ENCODE measurements around the gene CPNE7. TPM values are rescaled to one million over a fixed set of nuclear protein-coding genes. Genes with fewer than 3 reads are reported as not detected.

CPNE7 gene
- total and polyA plus RNA-seq, 10 of the 15 experiments (the other 5 are each of a cell fraction or from before 2014, with no cell fraction given): 0.29 to 46.9 (median 17.5) TPM

GRCh38 chr16:89572485-89573205 is 2.9 kb upstream of the CPNE7 start:
- FAIRE-seq: no peak
- H3K4me2 ChIP-seq (ENCODE audit: control insufficient read depth, insufficient read depth): 0 out of 2 replicates have a peak overlapping the region, but pooled peaks have one; percentile 38
- H3K9ac ChIP-seq (ENCODE audit: control insufficient read depth, insufficient read depth, low read length): no peak overlapping the region
- TF ChIP-seq, protein P1, sequence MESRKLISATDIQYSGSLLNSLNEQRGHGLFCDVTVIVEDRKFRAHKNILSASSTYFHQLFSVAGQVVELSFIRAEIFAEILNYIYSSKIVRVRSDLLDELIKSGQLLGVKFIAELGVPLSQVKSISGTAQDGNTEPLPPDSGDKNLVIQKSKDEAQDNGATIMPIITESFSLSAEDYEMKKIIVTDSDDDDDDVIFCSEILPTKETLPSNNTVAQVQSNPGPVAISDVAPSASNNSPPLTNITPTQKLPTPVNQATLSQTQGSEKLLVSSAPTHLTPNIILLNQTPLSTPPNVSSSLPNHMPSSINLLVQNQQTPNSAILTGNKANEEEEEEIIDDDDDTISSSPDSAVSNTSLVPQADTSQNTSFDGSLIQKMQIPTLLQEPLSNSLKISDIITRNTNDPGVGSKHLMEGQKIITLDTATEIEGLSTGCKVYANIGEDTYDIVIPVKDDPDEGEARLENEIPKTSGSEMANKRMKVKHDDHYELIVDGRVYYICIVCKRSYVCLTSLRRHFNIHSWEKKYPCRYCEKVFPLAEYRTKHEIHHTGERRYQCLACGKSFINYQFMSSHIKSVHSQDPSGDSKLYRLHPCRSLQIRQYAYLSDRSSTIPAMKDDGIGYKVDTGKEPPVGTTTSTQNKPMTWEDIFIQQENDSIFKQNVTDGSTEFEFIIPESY (IDR thresholded peaks at IDR 0.05): no peak
- TF ChIP-seq NR2C1 (IDR thresholded peaks at IDR 0.05) (no peak), CHD4 (IDR thresholded peaks at IDR 0.05) (no peak), REST (IDR thresholded peaks at IDR 0.05; ENCODE audit: low read depth, low read length) (no peak), CREM (IDR thresholded peaks at IDR 0.05; ENCODE audit: low read depth) (no peak), IKZF2 (IDR thresholded peaks at IDR 0.05) (no peak), E4F1 (IDR thresholded peaks at IDR 0.05; ENCODE audit: borderline replicate concordance, partially characterized antibody) (no peak), MTA3 (IDR thresholded peaks at IDR 0.05; ENCODE audit: borderline replicate concordance, low read length) (no peak), NBN (IDR thresholded peaks at IDR 0.05) (no peak), ZNF24 (IDR thresholded peaks at IDR 0.05) (no peak), MXI1 (IDR thresholded peaks at IDR 0.05; ENCODE audit: low read depth, low read length) (no peak), CHD1 (IDR thresholded peaks at IDR 0.05; ENCODE audit: low read depth, low read length) (no peak), ZNF622 (IDR thresholded peaks at IDR 0.05) (no peak), SMAD5 (IDR thresholded peaks at IDR 0.05; ENCODE audit: low read depth) (no peak)
- TF ChIP-seq, protein P2, sequence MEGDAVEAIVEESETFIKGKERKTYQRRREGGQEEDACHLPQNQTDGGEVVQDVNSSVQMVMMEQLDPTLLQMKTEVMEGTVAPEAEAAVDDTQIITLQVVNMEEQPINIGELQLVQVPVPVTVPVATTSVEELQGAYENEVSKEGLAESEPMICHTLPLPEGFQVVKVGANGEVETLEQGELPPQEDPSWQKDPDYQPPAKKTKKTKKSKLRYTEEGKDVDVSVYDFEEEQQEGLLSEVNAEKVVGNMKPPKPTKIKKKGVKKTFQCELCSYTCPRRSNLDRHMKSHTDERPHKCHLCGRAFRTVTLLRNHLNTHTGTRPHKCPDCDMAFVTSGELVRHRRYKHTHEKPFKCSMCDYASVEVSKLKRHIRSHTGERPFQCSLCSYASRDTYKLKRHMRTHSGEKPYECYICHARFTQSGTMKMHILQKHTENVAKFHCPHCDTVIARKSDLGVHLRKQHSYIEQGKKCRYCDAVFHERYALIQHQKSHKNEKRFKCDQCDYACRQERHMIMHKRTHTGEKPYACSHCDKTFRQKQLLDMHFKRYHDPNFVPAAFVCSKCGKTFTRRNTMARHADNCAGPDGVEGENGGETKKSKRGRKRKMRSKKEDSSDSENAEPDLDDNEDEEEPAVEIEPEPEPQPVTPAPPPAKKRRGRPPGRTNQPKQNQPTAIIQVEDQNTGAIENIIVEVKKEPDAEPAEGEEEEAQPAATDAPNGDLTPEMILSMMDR (IDR thresholded peaks at IDR 0.05 in 2 of 3, conservative IDR thresholded peaks at IDR 0.05 in 1 of 3; ENCODE audit: control insufficient read depth in 2 of 3, extremely low read depth in 1 of 3, insufficient read depth in 1 of 3, low read depth in 3 of 3, low read length in 3 of 3): no peak
- H3K4me3 ChIP-seq: no peak overlapping the region
- no peaks in the 10 kb centered on the region for H3K9me3 ChIP-seq (replicated peaks; ENCODE audit: control insufficient read depth, insufficient read depth, low read length)
- H3K27ac ChIP-seq (ENCODE audit: control insufficient read depth, insufficient read depth): no peak overlapping the region
- ChIA-PET POLR2A (no interaction called here), RAD21 (ENCODE audit: unreplicated experiment) (no interaction called here), CTCF (interaction anchor here (1.1 to 1.4 kb wide), 2 partner anchors 114 to 127 kb away, joined by 3 read pairs; partner anchors contain the start of gene CDK10), SMC1A (ENCODE audit: uncharacterized antibody, unreplicated experiment) (interaction anchor here (0.6 kb wide), 1 partner anchor 273 kb away, joined by 3 read pairs; no protein-coding TSS in a partner anchor)
- ATAC-seq: no peak
- no peak for DNase-seq (ENCODE audit: low read depth, low spot score)
- in situ Hi-C loops (cut with MboI): no loop called here
- BruUV-seq (replicated peaks): no TSS peak
- H3K27me3 ChIP-seq (replicated peaks in 1 of 2; ENCODE audit: control insufficient read depth in 2 of 2, insufficient read depth in 2 of 2, low read length in 1 of 2): no peaks in the 10 kb centered on the region; a peak in 1 of 4 replicates
- 56% methylated on average over 19 of the region's 19 CpGs for WGBS (ENCODE audit: insufficient coverage, insufficient replicate concordance, low lambda C conversion rate, missing lambda C conversion rate)
- no peaks in the 10 kb centered on the region for H3K79me2 ChIP-seq (ENCODE audit: control insufficient read depth, insufficient read depth, low read length)
- H3K36me3 ChIP-seq (ENCODE audit: control insufficient read depth in 2 of 2, insufficient read depth in 2 of 2, low read length in 1 of 2): no peaks in the 10 kb centered on the region
- peak overlapping the region; percentile 23; the same call in 1 of the 2 replicates for H2AFZ ChIP-seq (ENCODE audit: control insufficient read depth, low read depth, low read length)
- peaks cover 15% of the 10 kb centered on the region for H3K4me1 ChIP-seq (ENCODE audit: control insufficient read depth, insufficient read depth, low read length)
- intact Hi-C loops (cut with micrococcal nuclease; ENCODE audit: unreplicated experiment): no loop called here
- H4K20me1 ChIP-seq (ENCODE audit: control insufficient read depth, insufficient read depth): no peaks in the 10 kb centered on the region

Data from GM12878 (cell line).